ENCODE results near the gene CRIP1. TPM values are rescaled to one million over a fixed set of nuclear protein-coding genes. Genes with fewer than 3 reads are reported as not detected.

CRIP1 gene
- total and polyA plus RNA-seq, 2 donors (not counting 3 experiments of a cell fraction or from before 2014, with no cell fraction given), result 3.1 to 8.1 TPM

DNA sequence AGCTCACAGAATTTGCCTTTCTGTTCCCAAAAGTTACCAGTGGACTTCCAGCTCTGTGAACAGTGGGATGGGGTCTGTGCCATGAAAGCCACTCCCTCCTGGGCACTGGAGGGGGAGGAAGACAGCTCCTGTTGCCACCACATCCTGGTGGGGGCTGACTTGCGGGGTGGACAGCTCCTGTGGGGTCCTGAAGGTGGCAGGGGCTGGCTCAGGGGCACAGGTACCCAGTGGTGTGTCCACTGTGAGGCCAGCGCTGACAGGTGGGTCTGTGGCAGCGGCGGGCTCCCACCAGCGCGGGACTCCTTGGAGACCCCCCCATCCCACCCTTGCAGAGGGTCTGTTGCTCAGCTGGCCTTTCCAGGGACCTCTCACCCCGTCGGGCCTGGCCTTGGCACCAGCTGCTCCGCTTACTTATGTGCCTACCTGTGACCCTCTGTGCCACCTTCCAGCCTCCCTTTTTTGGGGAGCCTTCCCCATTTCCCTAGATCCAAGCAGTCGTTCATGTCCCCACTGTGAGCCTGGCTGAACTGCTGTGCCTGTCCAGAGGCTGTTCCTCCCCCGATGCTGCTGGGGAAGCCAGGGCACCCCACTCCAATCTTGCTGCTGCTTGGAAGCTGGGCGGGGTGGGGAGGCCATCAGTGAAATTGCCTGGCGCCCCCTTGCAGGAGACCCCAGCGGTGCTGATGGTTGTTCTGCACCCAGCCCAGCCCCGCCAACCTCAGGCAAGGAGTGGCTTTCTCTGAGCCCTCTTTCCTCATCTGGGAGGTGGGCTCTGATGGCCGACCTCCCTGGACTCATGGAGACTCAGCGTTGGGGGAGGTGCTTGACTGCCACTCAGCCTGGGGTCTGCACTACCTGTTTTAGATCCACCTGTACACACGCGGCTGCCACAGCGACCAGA is 6.5 kb downstream of the CRIP1 start:
- intact Hi-C loops (cut with micrococcal nuclease) (loop anchor here (5.0 kb wide), 2 partner anchors 296 to 816 kb away; no protein-coding TSS in a partner anchor), dilution Hi-C loops (cut with MboI; ENCODE audit: extremely low pct_ligation_motif_present, low sequenced_read_pairs) (no loop called here)
- H3K9ac ChIP-seq (replicated peaks; ENCODE audit: extremely low read depth, insufficient read depth, low read length), result no peak overlapping the region
- H3K4me2 ChIP-seq (ENCODE audit: insufficient read depth, low read length), result no peak overlapping the region
- POLR2A ChIA-PET, result no interaction called here
- TF ChIP-seq MYC (IDR thresholded peaks at IDR 0.05; ENCODE audit: low read depth, low read length) (no peak), JUN (IDR thresholded peaks at IDR 0.05; ENCODE audit: borderline replicate concordance, insufficient read depth, insufficient read length, low read depth) (no peak), POLR2AphosphoS5 (IDR thresholded peaks at IDR 0.05; ENCODE audit: insufficient read depth, low read depth, low read length) (no peak), EZH2 (IDR thresholded peaks at IDR 0.05; ENCODE audit: borderline replicate concordance, low read depth, low read length, severe bottlenecking) (no peak), GATA2 (IDR thresholded peaks at IDR 0.05; ENCODE audit: insufficient read depth, insufficient read length, low read depth, low read length) (no peak)
- TF ChIP-seq, protein P1, sequence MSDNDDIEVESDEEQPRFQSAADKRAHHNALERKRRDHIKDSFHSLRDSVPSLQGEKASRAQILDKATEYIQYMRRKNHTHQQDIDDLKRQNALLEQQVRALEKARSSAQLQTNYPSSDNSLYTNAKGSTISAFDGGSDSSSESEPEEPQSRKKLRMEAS (IDR thresholded peaks at IDR 0.05; ENCODE audit: insufficient read depth, insufficient read length), result no peak
- TF ChIP-seq, protein P2, sequence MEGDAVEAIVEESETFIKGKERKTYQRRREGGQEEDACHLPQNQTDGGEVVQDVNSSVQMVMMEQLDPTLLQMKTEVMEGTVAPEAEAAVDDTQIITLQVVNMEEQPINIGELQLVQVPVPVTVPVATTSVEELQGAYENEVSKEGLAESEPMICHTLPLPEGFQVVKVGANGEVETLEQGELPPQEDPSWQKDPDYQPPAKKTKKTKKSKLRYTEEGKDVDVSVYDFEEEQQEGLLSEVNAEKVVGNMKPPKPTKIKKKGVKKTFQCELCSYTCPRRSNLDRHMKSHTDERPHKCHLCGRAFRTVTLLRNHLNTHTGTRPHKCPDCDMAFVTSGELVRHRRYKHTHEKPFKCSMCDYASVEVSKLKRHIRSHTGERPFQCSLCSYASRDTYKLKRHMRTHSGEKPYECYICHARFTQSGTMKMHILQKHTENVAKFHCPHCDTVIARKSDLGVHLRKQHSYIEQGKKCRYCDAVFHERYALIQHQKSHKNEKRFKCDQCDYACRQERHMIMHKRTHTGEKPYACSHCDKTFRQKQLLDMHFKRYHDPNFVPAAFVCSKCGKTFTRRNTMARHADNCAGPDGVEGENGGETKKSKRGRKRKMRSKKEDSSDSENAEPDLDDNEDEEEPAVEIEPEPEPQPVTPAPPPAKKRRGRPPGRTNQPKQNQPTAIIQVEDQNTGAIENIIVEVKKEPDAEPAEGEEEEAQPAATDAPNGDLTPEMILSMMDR (IDR thresholded peaks at IDR 0.05; ENCODE audit: extremely low read depth in 1 of 2, insufficient read depth in 1 of 2, low read depth in 1 of 2, low read length in 2 of 2), result no peak
- H3K9me3 ChIP-seq (replicated peaks; ENCODE audit: control insufficient read depth, insufficient read depth, low read length), result no peaks in the 10 kb centered on the region
- no peaks in the 10 kb centered on the region for H3K27me3 ChIP-seq (ENCODE audit: control insufficient read depth in 2 of 2, insufficient read depth in 2 of 2, low read length in 2 of 2)
- no peaks in the 10 kb centered on the region for H3K9me1 ChIP-seq (replicated peaks; ENCODE audit: control insufficient read depth, extremely low read depth, insufficient read depth, low read length)
- H3K4me3 ChIP-seq (replicated peaks in 1 of 3; ENCODE audit: insufficient read depth in 1 of 3, low read depth in 1 of 3, low read length in 3 of 3), result no peak overlapping the region
- H2AFZ ChIP-seq (ENCODE audit: low read depth, low read length), result no peak overlapping the region
- no peaks in the 10 kb centered on the region for H4K20me1 ChIP-seq (replicated peaks; ENCODE audit: control insufficient read depth, extremely low read depth, insufficient read depth, low read length)
- no TSS peak for BruUV-seq (replicated peaks)
- no peaks in the 10 kb centered on the region for H3K36me3 ChIP-seq (ENCODE audit: control insufficient read depth in 2 of 2, extremely low read depth in 1 of 2, insufficient read depth in 2 of 2, low read length in 2 of 2)
- peaks cover 3% of the 10 kb centered on the region for H3K79me2 ChIP-seq (ENCODE audit: control insufficient read depth, insufficient read depth, low read length)
- CTCF ChIA-PET, result interaction anchor here (2.0 to 5.1 kb wide), 2 partner anchors 35 to 122 kb away, joined by 7 to 239 read pairs; no protein-coding TSS in a partner anchor
- DNase-seq (ENCODE audit: low read depth, low spot score), result no peak
- FAIRE-seq, result no peak
- H3K4me1 ChIP-seq (ENCODE audit: control insufficient read depth, extremely low read depth, insufficient read depth, low read length), result peaks cover 2% of the 10 kb centered on the region
- H3K27ac ChIP-seq (ENCODE audit: insufficient read depth, low read depth, low read length), result no peak overlapping the region

All from endothelial cell of umbilical vein (primary cell).